MV-4-11 (cell line): Measurements from ENCODE around the gene ALG14.
A peak's percentile ranks its signal among the peaks of the same experiment; 100 is the strongest.
"Not testable (repeated sequence)": the region's sequence is repeated elsewhere in the genome, so short reads cannot be mapped to it uniquely, and the experiment has no call there.

Source experiments
- DNase-seq: peaks from one replicate; lab custom pipeline; 2025; lab: John Stamatoyannopoulos, UW

The ALG14 gene

GRCh38 chr1:95006681-95007080 is 66.1 kb downstream of the ALG14 start:
- peak; percentile 83 for DNase-seq

- DNase-seq = no peak
These were observed 67.2 kb downstream of the ALG14 start for GRCh38 chr1:95005584-95005983.

GRCh38 chr1:95004013-95004412 is 68.7 kb downstream of the ALG14 start:
- peak; percentile 62 for DNase-seq

- no peak for DNase-seq
These were observed 69.4 kb downstream of the ALG14 start for GRCh38 chr1:95003433-95003738.

- DNase-seq = no peak
These were observed 70.0 kb downstream of the ALG14 start for GRCh38 chr1:95002540-95003432.

GRCh38 chr1:95002164-95002539 is 70.6 kb downstream of the ALG14 start:
- DNase-seq = no peak

- DNase-seq = no peak
These were observed 73.2 kb downstream of the ALG14 start for GRCh38 chr1:94999456-95000131.

- no peak for DNase-seq
These were observed 74.0 kb downstream of the ALG14 start for GRCh38 chr1:94998748-94999147.

- no peak for DNase-seq
These were observed 74.6 kb downstream of the ALG14 start for GRCh38 chr1:94998114-94998513.

GRCh38 chr1:94995536-94995935 is 77.2 kb downstream of the ALG14 start:
- DNase-seq = not testable (repeated sequence)

- no peak for DNase-seq
These were observed 77.9 kb downstream of the ALG14 start for GRCh38 chr1:94994805-94995204.

- no peak for DNase-seq
These were observed 78.7 kb downstream of the ALG14 start for GRCh38 chr1:94993931-94994645.

GRCh38 chr1:94992863-94993563 is 79.7 kb downstream of the ALG14 start:
- DNase-seq = no peak

- no peak for DNase-seq
These were observed 80.6 kb downstream of the ALG14 start for GRCh38 chr1:94992161-94992560.

GRCh38 chr1:94989911-94990473 is 82.8 kb downstream of the ALG14 start:
- DNase-seq = no peak

GRCh38 chr1:94989398-94989797 is 83.4 kb downstream of the ALG14 start:
- DNase-seq = no peak

GRCh38 chr1:94988356-94988755 is 84.4 kb downstream of the ALG14 start:
- DNase-seq = no peak

- no peak for DNase-seq
These were observed 86.0 kb downstream of the ALG14 start for GRCh38 chr1:94986783-94987182.

- no peak for DNase-seq
These were observed 89.5 kb downstream of the ALG14 start for GRCh38 chr1:94983171-94983739.

GRCh38 chr1:94982398-94982797 is 90.4 kb downstream of the ALG14 start:
- DNase-seq = no peak

- DNase-seq = no peak
These were observed 91.2 kb downstream of the ALG14 start for GRCh38 chr1:94981575-94981973.
